ENCODE data around the gene DXO.

DNA sequence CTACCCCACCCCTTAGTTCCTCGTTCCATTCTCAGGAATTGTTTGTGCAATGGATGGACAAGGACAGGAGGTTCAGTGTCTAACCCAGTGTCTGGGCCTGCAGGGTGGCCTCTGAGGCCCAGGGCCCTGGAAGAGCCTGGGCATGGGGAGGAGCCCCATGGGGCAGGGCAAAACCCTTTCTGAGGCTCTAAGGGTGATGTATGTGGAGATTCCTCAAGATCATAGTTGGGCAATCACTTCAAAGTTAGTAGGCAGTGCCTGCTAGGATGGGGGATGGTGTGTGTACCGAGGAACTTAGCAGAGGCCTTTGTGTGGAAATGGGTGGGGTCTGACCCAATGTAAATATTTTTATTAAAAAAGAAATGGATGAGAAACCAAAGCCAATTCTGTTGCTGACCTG, 51.1 kb downstream of the DXO start:
- TF ChIP-seq CTCF (IDR thresholded peaks at IDR 0.05) = no peak
- no peak for TF ChIP-seq POLR2A (IDR thresholded peaks at IDR 0.05)
- no peak for TF ChIP-seq EP300 (IDR thresholded peaks at IDR 0.05)

Measured in tibial nerve (tissue), 4 donors.